Suprapubic skin (tissue), 4 donors: ENCODE results near the gene DHPS. TPM values are rescaled to one million over a fixed set of nuclear protein-coding genes. Genes with fewer than 3 reads are reported as not detected.
A peak's percentile ranks its signal among the peaks of the same experiment; 100 is the strongest.

Experiments used
- DNase-seq, 2 donors: peaks; one replicate each; pipeline ENCODE4 v3.0.0-alpha.2; 2019; ENCODE audit warnings: low spot score in 2 of 2
- H3K27ac ChIP-seq: fragments of 200-600 bp; sonication (generic); one replicate; pipeline ENCODE4 v1.5.1; 2019
- H3K27me3 ChIP-seq: fragments of 200-600 bp; sonication (generic); one replicate; pipeline ENCODE4 v1.5.1; 2019
- H3K36me3 ChIP-seq: fragments of 200-600 bp; sonication (generic); one replicate; pipeline ENCODE4 v1.5.1; 2019
- H3K4me1 ChIP-seq: fragments of 200-600 bp; sonication (generic); one replicate; pipeline ENCODE4 v1.5.1; 2019
- H3K4me3 ChIP-seq: fragments of 200-600 bp; sonication (generic); one replicate; pipeline ENCODE4 v1.5.1; 2019; ENCODE audit warnings: mild to moderate bottlenecking
- H3K9me3 ChIP-seq: fragments of 200-600 bp; sonication (generic); one replicate; pipeline ENCODE4 v1.5.1; 2019
- EP300 ChIP-seq: sonication (generic); formaldehyde crosslinking; IDR thresholded peaks from one replicate; pipeline ENCODE4 v1.6.1; 2017; ENCODE audit warnings: antibody characterized with exemption
- POLR2A ChIP-seq, 2 donors: fragments of 450-650 bp; IDR thresholded peaks; one replicate each; pipeline ENCODE4 v1.6.1; 2017; ENCODE audit warnings: antibody characterized with exemption in 2 of 2, mild to moderate bottlenecking in 2 of 2, moderate library complexity in 2 of 2
- POLR2AphosphoS5 ChIP-seq, 3 donors: sonication (generic); formaldehyde crosslinking; IDR thresholded peaks; one replicate each; pipeline ENCODE4 v1.6.1; 2017; ENCODE audit warnings: antibody characterized with exemption in 3 of 3
- WGBS: methylation state at CpG from one replicate; pipeline ENCODE4 v1.1.5; 2018; 5-methylcytosine and 5-hydroxymethylcytosine counted together
- total RNA-seq, 4 donors: library from RNA; depleted of rRNA; stranded (reverse); fragments of >200 nt; gene quantifications; one replicate each; pipeline ENCODE4 v1.1.0, GENCODE V29; 2016
- TF ChIP-seq, protein P1 (sequence below), 2 donors: fragments of 200-600 bp in 1 of 2; fragments of 450-650 bp in 1 of 2; sonication (generic) in 1 of 2; IDR thresholded peaks; one replicate each; pipeline ENCODE4 v1.5.1; 2016 to 2019; ENCODE audit warnings: antibody characterized with exemption in 2 of 2, mild to moderate bottlenecking in 1 of 2, moderate library complexity in 1 of 2

The DHPS gene
- total RNA-seq, 4 donors from 2014 or later, result 108 to 265 (median 136) TPM

DNA sequence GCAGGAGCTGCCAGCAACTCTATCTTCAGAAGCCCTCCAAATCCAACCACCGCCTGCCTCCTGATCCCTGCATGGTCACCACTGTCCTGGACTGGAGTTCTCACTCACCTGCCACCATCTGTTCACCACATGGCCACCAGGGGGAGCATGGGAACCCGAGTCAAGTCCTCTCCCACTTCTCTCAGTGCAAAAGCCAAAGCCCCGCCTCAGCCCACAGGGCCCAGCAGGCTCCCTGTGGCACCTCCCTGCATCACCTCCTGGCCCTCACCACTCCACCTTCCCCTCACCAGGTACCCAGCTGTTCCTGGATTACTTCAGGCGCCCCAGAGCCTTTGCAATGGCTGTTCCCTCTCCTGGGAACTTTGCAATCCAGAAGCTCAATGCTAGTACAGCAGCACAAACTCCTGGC, 5.3 kb downstream of the DHPS start:
- 5% methylated on average over 4 of the region's 4 CpGs for WGBS
- TF ChIP-seq POLR2AphosphoS5 (IDR thresholded peaks at IDR 0.05), result no peak
- no peak for TF ChIP-seq POLR2A (IDR thresholded peaks at IDR 0.05)
- TF ChIP-seq, protein P1, sequence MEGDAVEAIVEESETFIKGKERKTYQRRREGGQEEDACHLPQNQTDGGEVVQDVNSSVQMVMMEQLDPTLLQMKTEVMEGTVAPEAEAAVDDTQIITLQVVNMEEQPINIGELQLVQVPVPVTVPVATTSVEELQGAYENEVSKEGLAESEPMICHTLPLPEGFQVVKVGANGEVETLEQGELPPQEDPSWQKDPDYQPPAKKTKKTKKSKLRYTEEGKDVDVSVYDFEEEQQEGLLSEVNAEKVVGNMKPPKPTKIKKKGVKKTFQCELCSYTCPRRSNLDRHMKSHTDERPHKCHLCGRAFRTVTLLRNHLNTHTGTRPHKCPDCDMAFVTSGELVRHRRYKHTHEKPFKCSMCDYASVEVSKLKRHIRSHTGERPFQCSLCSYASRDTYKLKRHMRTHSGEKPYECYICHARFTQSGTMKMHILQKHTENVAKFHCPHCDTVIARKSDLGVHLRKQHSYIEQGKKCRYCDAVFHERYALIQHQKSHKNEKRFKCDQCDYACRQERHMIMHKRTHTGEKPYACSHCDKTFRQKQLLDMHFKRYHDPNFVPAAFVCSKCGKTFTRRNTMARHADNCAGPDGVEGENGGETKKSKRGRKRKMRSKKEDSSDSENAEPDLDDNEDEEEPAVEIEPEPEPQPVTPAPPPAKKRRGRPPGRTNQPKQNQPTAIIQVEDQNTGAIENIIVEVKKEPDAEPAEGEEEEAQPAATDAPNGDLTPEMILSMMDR (IDR thresholded peaks at IDR 0.05), result peak; percentile 73 to 83
- DNase-seq, result peak; percentile 91 to 92

DNA sequence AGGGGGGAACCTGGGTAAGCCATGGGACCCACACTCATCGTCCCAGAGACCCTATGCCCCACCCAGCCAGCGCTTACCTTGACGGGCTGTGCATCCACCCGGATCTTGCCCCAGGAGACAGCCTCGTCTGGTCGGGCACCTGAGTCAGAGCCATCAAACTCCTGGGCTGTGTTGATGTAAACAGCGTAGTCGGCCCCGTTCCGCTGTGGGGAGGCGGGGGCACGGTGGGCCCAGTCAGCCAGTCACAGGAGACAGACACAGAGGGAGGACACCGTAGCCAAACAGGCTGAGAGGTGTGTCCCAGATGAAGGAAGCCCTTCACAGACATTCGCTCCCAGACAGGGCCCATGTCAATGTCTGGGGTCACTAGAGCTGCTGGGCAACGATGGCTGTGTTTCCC, 5.7 kb downstream of the DHPS start:
- peaks cover 17% of the 10 kb centered on the region for H3K4me1 ChIP-seq
- DNase-seq, result no peak
- H3K36me3 ChIP-seq, result peaks cover 77% of the 10 kb centered on the region
- H3K9me3 ChIP-seq, result no peaks in the 10 kb centered on the region
- TF ChIP-seq POLR2A (IDR thresholded peaks at IDR 0.05), result no peak
- TF ChIP-seq POLR2AphosphoS5 (IDR thresholded peaks at IDR 0.05), result no peak
- TF ChIP-seq, protein P1 (IDR thresholded peaks at IDR 0.05), result no peak
- no peak for TF ChIP-seq EP300
- no peak overlapping the region for H3K4me3 ChIP-seq
- 88% methylated on average over 10 of the region's 15 CpGs for WGBS
- no peaks in the 10 kb centered on the region for H3K27me3 ChIP-seq
- no peak overlapping the region for H3K27ac ChIP-seq

More for the DNA sequence above, 5.3 kb downstream of the DHPS start:
- no peak overlapping the region for H3K4me3 ChIP-seq
- H3K36me3 ChIP-seq, result peaks cover 77% of the 10 kb centered on the region
- no peak overlapping the region for H3K27ac ChIP-seq
- peaks cover 17% of the 10 kb centered on the region for H3K4me1 ChIP-seq
- no peaks in the 10 kb centered on the region for H3K27me3 ChIP-seq
- no peaks in the 10 kb centered on the region for H3K9me3 ChIP-seq

DNA sequence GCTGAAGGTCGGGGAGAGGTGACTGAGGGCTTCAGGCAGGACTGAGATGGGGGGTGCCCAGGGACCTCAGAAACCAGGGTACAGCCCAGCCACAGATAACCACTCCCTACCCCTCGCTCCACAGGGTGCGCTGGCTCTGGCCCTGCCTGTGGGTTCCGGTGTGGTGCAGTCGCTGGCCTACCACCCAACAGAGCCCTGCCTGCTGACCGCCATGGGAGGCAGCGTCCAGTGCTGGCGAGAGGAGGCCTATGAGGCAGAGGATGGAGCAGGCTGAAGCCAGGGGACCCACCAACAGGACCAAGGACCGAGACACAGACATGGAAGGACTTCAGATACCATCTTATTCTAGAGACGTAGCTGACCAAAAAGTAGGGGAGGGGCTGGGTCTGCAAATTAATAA, 6.3 kb downstream of the DHPS start:
- no peak overlapping the region for H3K27ac ChIP-seq
- H3K9me3 ChIP-seq, result no peaks in the 10 kb centered on the region
- H3K36me3 ChIP-seq, result peaks cover 77% of the 10 kb centered on the region
- TF ChIP-seq EP300, result no peak
- TF ChIP-seq POLR2AphosphoS5 (IDR thresholded peaks at IDR 0.05), result no peak
- no peak for TF ChIP-seq POLR2A (IDR thresholded peaks at IDR 0.05)
- TF ChIP-seq, protein P1 (IDR thresholded peaks at IDR 0.05), result no peak
- no peak for DNase-seq
- no peaks in the 10 kb centered on the region for H3K27me3 ChIP-seq
- no peak overlapping the region for H3K4me3 ChIP-seq
- peaks cover 17% of the 10 kb centered on the region for H3K4me1 ChIP-seq
- WGBS, result 92% methylated on average over 10 of the region's 10 CpGs

DNA sequence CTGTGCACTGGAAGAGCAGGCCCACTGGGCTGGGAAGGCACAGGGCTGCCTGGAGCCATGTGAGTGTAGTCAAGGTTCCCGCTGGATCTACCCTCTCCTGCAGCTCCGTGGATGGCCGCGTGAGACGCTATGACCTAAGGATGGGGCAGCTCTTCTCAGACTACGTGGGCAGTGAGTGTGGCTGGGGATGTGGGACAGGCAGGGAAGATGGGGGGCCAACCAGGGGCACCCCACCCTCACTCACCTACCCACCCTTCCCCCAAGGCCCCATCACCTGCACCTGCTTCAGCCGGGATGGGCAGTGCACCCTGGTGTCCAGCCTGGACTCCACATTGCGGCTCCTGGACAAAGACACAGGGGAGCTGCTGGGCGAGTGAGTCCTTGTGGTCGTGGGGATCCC, 8.9 kb downstream of the DHPS start:
- Histone ChIP-seq H3K4me3 (no peak overlapping the region), H3K27me3 (no peaks in the 10 kb centered on the region), H3K36me3 (peaks cover 58% of the 10 kb centered on the region), H3K9me3 (no peaks in the 10 kb centered on the region), H3K4me1 (peaks cover 28% of the 10 kb centered on the region), H3K27ac (no peak overlapping the region)
- 80% methylated on average over 1 of the region's 10 CpGs for WGBS
- DNase-seq, result no peak
- TF ChIP-seq POLR2A (IDR thresholded peaks at IDR 0.05) (no peak), POLR2AphosphoS5 (IDR thresholded peaks at IDR 0.05) (no peak), EP300 (no peak)
- TF ChIP-seq, protein P1 (IDR thresholded peaks at IDR 0.05), result no peak

DNA sequence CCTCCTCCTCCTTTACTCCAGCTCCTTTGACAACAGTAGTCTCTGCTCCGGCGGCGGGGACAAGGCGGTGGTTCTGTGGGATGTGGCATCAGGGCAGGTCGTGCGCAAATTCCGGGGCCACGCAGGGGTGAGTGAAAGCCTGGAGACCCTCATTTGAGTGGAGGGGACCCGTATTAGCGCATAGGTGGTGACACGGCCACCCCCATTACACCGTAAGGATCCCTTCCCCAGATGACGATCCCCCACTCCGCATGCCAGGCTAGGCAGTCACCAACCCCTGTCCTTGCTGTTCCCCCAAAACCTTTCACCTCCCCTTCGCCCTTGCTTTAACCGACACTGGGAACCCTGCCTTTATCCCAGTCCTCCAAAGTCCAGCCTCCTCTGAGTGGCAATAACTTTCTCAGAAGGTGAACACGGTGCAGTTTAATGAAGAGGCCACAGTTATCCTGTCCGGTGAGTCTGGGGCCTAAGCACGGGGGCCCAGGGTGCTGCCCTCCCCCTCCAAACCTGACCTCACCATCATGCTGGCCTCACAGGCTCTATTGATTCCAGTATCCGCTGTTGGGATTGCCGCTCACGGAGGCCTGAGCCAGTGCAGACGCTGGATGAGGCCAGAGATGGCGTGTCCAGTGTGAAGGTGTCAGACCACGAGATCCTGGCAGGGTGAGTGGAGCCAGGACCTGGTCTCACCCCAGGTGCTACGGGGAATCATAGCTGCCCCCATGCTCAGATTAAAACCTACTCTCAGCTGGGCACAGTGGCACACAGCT, 11.3 kb downstream of the DHPS start:
- Histone ChIP-seq H3K27me3 (no peaks in the 10 kb centered on the region), H3K9me3 (no peaks in the 10 kb centered on the region), H3K27ac (peak overlapping the region; percentile 96), H3K36me3 (peaks cover 34% of the 10 kb centered on the region), H3K4me3 (peak overlapping the region; percentile 91), H3K4me1 (peaks cover 44% of the 10 kb centered on the region)
- TF ChIP-seq POLR2A (IDR thresholded peaks at IDR 0.05) (no peak), POLR2AphosphoS5 (IDR thresholded peaks at IDR 0.05) (no peak), EP300 (no peak)
- TF ChIP-seq, protein P1 (IDR thresholded peaks at IDR 0.05), result no peak
- WGBS, result 35% methylated on average over 13 of the region's 26 CpGs
- no peak for DNase-seq
